ENCODE results near the gene AGBL4. TPM values are rescaled to one million over a fixed set of nuclear protein-coding genes. Genes with fewer than 3 reads are reported as not detected.

The AGBL4 gene
- total RNA-seq, 1 experiment from 2014 or later = not detected

- CTCF ChIA-PET = interaction anchor here (1.1 to 2.3 kb wide), 6 partner anchors 105 to 1761 kb away, joined by 3 to 21 read pairs (median 5); no protein-coding TSS in a partner anchor
- BruUV-seq (replicated peaks) = no TSS peak
- Histone ChIP-seq H3K4me1 (ENCODE audit: control insufficient read depth in 1 of 2, insufficient read depth in 2 of 2, low read length in 2 of 2) (no peaks in the 10 kb centered on the region), H3K9me2 (ENCODE audit: insufficient read depth) (no peaks in the 10 kb centered on the region), H3K27me3 (ENCODE audit: insufficient read depth, low read length) (peaks cover 40% of the 10 kb centered on the region), H2AFZ (ENCODE audit: low read depth, low read length, poor library complexity, severe bottlenecking) (no peak overlapping the region), H3K27ac (ENCODE audit: low read depth, low read length) (no peak overlapping the region), H3K4me2 (ENCODE audit: low read length) (no peak overlapping the region), H3K9me3 (ENCODE audit: control insufficient read depth in 1 of 2, insufficient read depth in 1 of 2, low read depth in 1 of 2, low read length in 2 of 2) (no peaks in the 10 kb centered on the region), H3K36me3 (ENCODE audit: control insufficient read depth in 1 of 2, insufficient read depth in 2 of 2, low read length in 2 of 2) (no peaks in the 10 kb centered on the region), H4K20me1 (ENCODE audit: insufficient read depth) (no peaks in the 10 kb centered on the region), H3K79me2 (ENCODE audit: insufficient read depth, low read length) (no peaks in the 10 kb centered on the region), H3K4me3 (replicated peaks in 1 of 2; ENCODE audit: low read depth in 1 of 2, low read length in 2 of 2) (no peak overlapping the region), H3K9ac (ENCODE audit: low read length) (no peak overlapping the region)
- TF ChIP-seq EZH2phosphoT487 (IDR thresholded peaks at IDR 0.05; ENCODE audit: borderline replicate concordance) (no peak), RAD21 (IDR thresholded peaks at IDR 0.05; ENCODE audit: low read depth) (no peak), SIN3A (IDR thresholded peaks at IDR 0.05; ENCODE audit: low read depth) (no peak), YY1 (IDR thresholded peaks at IDR 0.05; ENCODE audit: extremely low read depth, insufficient replicate concordance, low read depth, low read length) (no peak), SP1 (IDR thresholded peaks at IDR 0.05; ENCODE audit: low read depth) (no peak), FOSL1 (IDR thresholded peaks at IDR 0.05; ENCODE audit: low read depth) (no peak), ZFX (IDR thresholded peaks at IDR 0.05) (no peak), POLR2AphosphoS5 (IDR thresholded peaks at IDR 0.05; ENCODE audit: low read depth, low read length) (no peak), TCF7L2 (IDR thresholded peaks at IDR 0.05; ENCODE audit: borderline replicate concordance, extremely low read depth, insufficient read depth, insufficient read length) (no peak), ELF1 (IDR thresholded peaks at IDR 0.05; ENCODE audit: borderline replicate concordance, low read depth) (no peak)
- TF ChIP-seq, protein P1, sequence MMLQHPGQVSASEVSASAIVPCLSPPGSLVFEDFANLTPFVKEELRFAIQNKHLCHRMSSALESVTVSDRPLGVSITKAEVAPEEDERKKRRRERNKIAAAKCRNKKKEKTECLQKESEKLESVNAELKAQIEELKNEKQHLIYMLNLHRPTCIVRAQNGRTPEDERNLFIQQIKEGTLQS (IDR thresholded peaks at IDR 0.05) = no peak
- TF ChIP-seq, protein P2, sequence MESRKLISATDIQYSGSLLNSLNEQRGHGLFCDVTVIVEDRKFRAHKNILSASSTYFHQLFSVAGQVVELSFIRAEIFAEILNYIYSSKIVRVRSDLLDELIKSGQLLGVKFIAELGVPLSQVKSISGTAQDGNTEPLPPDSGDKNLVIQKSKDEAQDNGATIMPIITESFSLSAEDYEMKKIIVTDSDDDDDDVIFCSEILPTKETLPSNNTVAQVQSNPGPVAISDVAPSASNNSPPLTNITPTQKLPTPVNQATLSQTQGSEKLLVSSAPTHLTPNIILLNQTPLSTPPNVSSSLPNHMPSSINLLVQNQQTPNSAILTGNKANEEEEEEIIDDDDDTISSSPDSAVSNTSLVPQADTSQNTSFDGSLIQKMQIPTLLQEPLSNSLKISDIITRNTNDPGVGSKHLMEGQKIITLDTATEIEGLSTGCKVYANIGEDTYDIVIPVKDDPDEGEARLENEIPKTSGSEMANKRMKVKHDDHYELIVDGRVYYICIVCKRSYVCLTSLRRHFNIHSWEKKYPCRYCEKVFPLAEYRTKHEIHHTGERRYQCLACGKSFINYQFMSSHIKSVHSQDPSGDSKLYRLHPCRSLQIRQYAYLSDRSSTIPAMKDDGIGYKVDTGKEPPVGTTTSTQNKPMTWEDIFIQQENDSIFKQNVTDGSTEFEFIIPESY (IDR thresholded peaks at IDR 0.05; ENCODE audit: extremely low read depth, insufficient replicate concordance, low read length) = no peak
- ATAC-seq = no peak
- DNase-seq (ENCODE audit: low read depth, low spot score) = no peak
- POLR2A ChIA-PET = no interaction called here
- intact Hi-C loops (cut with micrococcal nuclease) = loop anchor here (1.0 to 5.0 kb wide), 5 partner anchors 110 to 1776 kb away; no protein-coding TSS in a partner anchor
- RAD21 ChIA-PET (ENCODE audit: low non-redundant PET in 1 of 2, low total read pairs in 2 of 2, uncharacterized antibody in 2 of 2, unreplicated experiment in 2 of 2) = no interaction called here
These were observed 1451.6 kb downstream of the AGBL4 start for GRCh38 chr1:48572134-48572533.

Data from HCT116 (cell line).